SK-N-SH (cell line): Measurements from ENCODE around the gene PTPRN. TPM values are rescaled to one million over a fixed set of nuclear protein-coding genes. Genes with fewer than 3 reads are reported as not detected.

Experiments
- CTCF ChIA-PET: fragments of 300-600, 350-600 bp; formaldehyde crosslinking; extraction: SDS; loops from one replicate; lab custom pipeline; 2021; lab: Yijun Ruan, JAX
- POLR2A ChIA-PET: fragments of 350-600 bp; sonication (Branson Sonifier 250); formaldehyde crosslinking; extraction: SDS; loops from one replicate; lab custom pipeline; 2020; ENCODE audit warnings: antibody characterized with exemption, inconsistent platforms; lab: Yijun Ruan, JAX
- DNase-seq: peaks from one replicate; pipeline ENCODE4 v3.0.0; 2012
- H2AFZ ChIP-seq: fragments of 200-600 bp; sonication (generic); 2 replicates; pipeline ENCODE4 v1.8.1; 2016; ENCODE audit warnings: antibody characterized with exemption, mild to moderate bottlenecking, low read depth
- H3F3A ChIP-seq: fragments of 200-600 bp; sonication (generic); replicated peaks from 2 replicates; pipeline ENCODE3; 2016; ENCODE audit warnings: antibody characterized with exemption, mild to moderate bottlenecking; ENCODE audit not compliant: insufficient read depth
- H3K27ac ChIP-seq, 2 experiments: fragments of 200-500 bp in 1 of 2; fragments of 200-600 bp in 1 of 2; sonication (Bioruptor generic) in 1 of 2; sonication (generic), shearing (Covaris generic) in 1 of 2; 2 replicates each; pipeline versions ENCODE4 v1.5.1 to v1.6.1; 2014 to 2016; ENCODE audit warnings: low read depth in 2 of 2, inconsistent platforms in 1 of 2, low read length in 1 of 2, mild to moderate bottlenecking in 1 of 2, mixed read lengths in 1 of 2
- H3K27me3 ChIP-seq: fragments of 200-600 bp; sonication (generic), shearing (Covaris generic); 2 replicates; pipeline ENCODE4 v1.6.1; 2016; ENCODE audit warnings: mixed run types; ENCODE audit not compliant: insufficient read depth
- H3K36me3 ChIP-seq, 2 experiments: fragments of 200-500 bp in 1 of 2; fragments of 200-600 bp in 1 of 2; sonication (Bioruptor generic) in 1 of 2; sonication (generic) in 1 of 2; replicated peaks in 1 of 2; 2 replicates each; pipeline versions ENCODE3 to v1.5.1; 2014 to 2016; ENCODE audit warnings: low read length in 1 of 2, mild to moderate bottlenecking in 1 of 2; ENCODE audit not compliant: insufficient read depth in 2 of 2, control insufficient read depth in 1 of 2
- H3K4me1 ChIP-seq, 2 experiments: fragments of 200-500 bp in 1 of 2; fragments of 200-600 bp in 1 of 2; sonication (Bioruptor generic) in 1 of 2; sonication (generic), shearing (Covaris generic) in 1 of 2; 2 replicates each; pipeline versions ENCODE4 v1.5.1 to v1.6.1; 2014 to 2016; ENCODE audit warnings: low read depth in 1 of 2, low read length in 1 of 2, mixed run types in 1 of 2; ENCODE audit not compliant: insufficient read depth in 2 of 2, control insufficient read depth in 1 of 2
- H3K4me2 ChIP-seq: fragments of 200-600 bp; sonication (generic), shearing (Covaris generic); 2 replicates; pipeline ENCODE4 v1.6.1; 2017; ENCODE audit warnings: mixed run types
- H3K4me3 ChIP-seq, 2 experiments: fragments of 200-500 bp in 1 of 2; fragments of 200-600 bp in 1 of 2; sonication (Bioruptor generic) in 1 of 2; sonication (generic), shearing (Covaris generic) in 1 of 2; 2 replicates each; pipeline versions ENCODE4 v1.5.1 to v1.8.1; 2014 to 2016; ENCODE audit warnings: low read depth in 2 of 2, inconsistent platforms in 1 of 2, low read length in 1 of 2, mild to moderate bottlenecking in 1 of 2, mixed read lengths in 1 of 2, moderate library complexity in 1 of 2
- H3K79me2 ChIP-seq: fragments of 200-600 bp; sonication (generic); 2 replicates; pipeline ENCODE4 v1.8.1; 2017; ENCODE audit warnings: mild to moderate bottlenecking; ENCODE audit not compliant: insufficient read depth
- H3K9ac ChIP-seq: fragments of 200-600 bp; sonication (generic); 2 replicates; pipeline ENCODE4 v1.6.1; 2017; ENCODE audit warnings: mixed run types
- H3K9me2 ChIP-seq: fragments of 200-600 bp; sonication (generic); 2 replicates; pipeline ENCODE4 v1.6.1; 2017; ENCODE audit warnings: mixed run types
- H3K9me3 ChIP-seq: fragments of 200-600 bp; sonication (generic); 2 replicates; pipeline ENCODE4 v1.6.1; 2017; ENCODE audit warnings: mixed run types, mild to moderate bottlenecking, moderate library complexity
- H4K20me1 ChIP-seq: fragments of 200-600 bp; sonication (generic); 2 replicates; pipeline ENCODE4 v1.6.1; 2017; ENCODE audit warnings: mild to moderate bottlenecking, mixed run types; ENCODE audit not compliant: insufficient read depth
- EP300 ChIP-seq, 2 experiments: IDR thresholded peaks; 2 replicates each; pipeline versions ENCODE4 v1.4.0 to v1.6.1; 2012; ENCODE audit warnings: borderline replicate concordance in 1 of 2, low read depth in 1 of 2, low read length in 1 of 2
- EZH2phosphoT487 ChIP-seq: fragments of 200-600 bp; sonication (generic); IDR thresholded peaks from 2 replicates; pipeline ENCODE4 v1.6.1; 2017; ENCODE audit warnings: low read depth, mixed run types, mild to moderate bottlenecking, antibody characterized with exemption, moderate library complexity, borderline replicate concordance
- FOSL2 ChIP-seq: IDR thresholded peaks from 2 replicates; pipeline ENCODE4 v1.4.0; 2012; ENCODE audit warnings: low read depth, mild to moderate bottlenecking, moderate library complexity, borderline replicate concordance
- GABPA ChIP-seq: IDR thresholded peaks from 2 replicates; pipeline ENCODE4 v1.4.0; 2012; ENCODE audit warnings: low read depth, mild to moderate bottlenecking
- RCOR1 ChIP-seq: fragments of 150-350 bp; IDR thresholded peaks from 2 replicates; pipeline ENCODE4 v1.6.1; 2017; ENCODE audit warnings: antibody characterized with exemption, low read length
- RXRA ChIP-seq: IDR thresholded peaks from 2 replicates; pipeline ENCODE4 v1.4.0; 2012; ENCODE audit warnings: low read depth, mild to moderate bottlenecking, borderline replicate concordance
- SIN3A ChIP-seq: IDR thresholded peaks from 2 replicates; pipeline ENCODE4 v1.6.1; 2012; ENCODE audit warnings: low read depth, mild to moderate bottlenecking, low read length, moderate library complexity, borderline replicate concordance
- TCF12 ChIP-seq: IDR thresholded peaks from 2 replicates; pipeline ENCODE4 v1.4.0; 2012
- USF1 ChIP-seq: IDR thresholded peaks from 2 replicates; pipeline ENCODE4 v1.4.0; 2012; ENCODE audit warnings: low read depth, borderline replicate concordance
- YY1 ChIP-seq: IDR thresholded peaks from 2 replicates; pipeline ENCODE4 v1.4.0; 2012; ENCODE audit warnings: low read depth, mild to moderate bottlenecking
- ZBTB33 ChIP-seq: IDR thresholded peaks from 2 replicates; pipeline ENCODE4 v1.4.0; 2012; ENCODE audit warnings: low read depth, borderline replicate concordance
- WGBS: methylation state at CpG from one replicate; pipeline ENCODE4 v1.1.6; 2017; ENCODE audit warnings: low lambda C conversion rate; 5-methylcytosine and 5-hydroxymethylcytosine counted together
- polyA plus RNA-seq, 3 experiments: library from polyadenylated mRNA; depleted of rRNA; stranded (reverse); fragments of >200 nt; gene quantifications; 2 replicates each; pipeline ENCODE4 v1.2.3, GENCODE V29; 2012
- TF ChIP-seq, protein P1 (sequence below): fragments of 200-600 bp; sonication (generic); IDR thresholded peaks from 2 replicates; pipeline ENCODE4 v1.6.1; 2017; ENCODE audit warnings: antibody characterized with exemption, mild to moderate bottlenecking, moderate library complexity
- TF ChIP-seq, protein P2 (sequence below): fragments of 150-350 bp; IDR thresholded peaks from 2 replicates; pipeline ENCODE4 v1.6.1; 2016; ENCODE audit warnings: mild to moderate bottlenecking, low read depth, low read length
- TF ChIP-seq, protein P3 (sequence below): IDR thresholded peaks from 2 replicates; pipeline ENCODE4; 2012

The PTPRN gene
- polyA plus RNA-seq, 1 of the 3 experiments (the other 2 are of a cell fraction), result 9.5 TPM

- Histone ChIP-seq H3K9ac (no peak overlapping the region), H3K4me1 (peaks cover 0 to 7% of the 10 kb centered on the region in 2 experiments; a peak in 2 of 4 replicates), H4K20me1 (no peaks in the 10 kb centered on the region), H3K79me2 (no peaks in the 10 kb centered on the region), H3K27me3 (no peaks in the 10 kb centered on the region), H3K36me3 (no peaks in the 10 kb centered on the region), H3K9me2 (no peaks in the 10 kb centered on the region), H3K4me3 (no peak overlapping the region), H3K9me3 (no peaks in the 10 kb centered on the region), H2AFZ (no peak overlapping the region), H3F3A (peaks cover 2% of the 10 kb centered on the region), H3K27ac (no peak overlapping the region), H3K4me2 (no peak overlapping the region)
- ChIA-PET CTCF (interaction anchor here (0.8 to 4.4 kb wide), 4 partner anchors 12 to 147 kb away, joined by 3 to 41 read pairs (median 4); no protein-coding TSS in a partner anchor), POLR2A (no interaction called here)
- no peak for DNase-seq
- no peak for TF ChIP-seq RCOR1
- TF ChIP-seq RXRA, result no peak
- TF ChIP-seq YY1, result no peak
- no peak for TF ChIP-seq ZBTB33
- TF ChIP-seq, protein P1, sequence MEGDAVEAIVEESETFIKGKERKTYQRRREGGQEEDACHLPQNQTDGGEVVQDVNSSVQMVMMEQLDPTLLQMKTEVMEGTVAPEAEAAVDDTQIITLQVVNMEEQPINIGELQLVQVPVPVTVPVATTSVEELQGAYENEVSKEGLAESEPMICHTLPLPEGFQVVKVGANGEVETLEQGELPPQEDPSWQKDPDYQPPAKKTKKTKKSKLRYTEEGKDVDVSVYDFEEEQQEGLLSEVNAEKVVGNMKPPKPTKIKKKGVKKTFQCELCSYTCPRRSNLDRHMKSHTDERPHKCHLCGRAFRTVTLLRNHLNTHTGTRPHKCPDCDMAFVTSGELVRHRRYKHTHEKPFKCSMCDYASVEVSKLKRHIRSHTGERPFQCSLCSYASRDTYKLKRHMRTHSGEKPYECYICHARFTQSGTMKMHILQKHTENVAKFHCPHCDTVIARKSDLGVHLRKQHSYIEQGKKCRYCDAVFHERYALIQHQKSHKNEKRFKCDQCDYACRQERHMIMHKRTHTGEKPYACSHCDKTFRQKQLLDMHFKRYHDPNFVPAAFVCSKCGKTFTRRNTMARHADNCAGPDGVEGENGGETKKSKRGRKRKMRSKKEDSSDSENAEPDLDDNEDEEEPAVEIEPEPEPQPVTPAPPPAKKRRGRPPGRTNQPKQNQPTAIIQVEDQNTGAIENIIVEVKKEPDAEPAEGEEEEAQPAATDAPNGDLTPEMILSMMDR, result no peak
- TF ChIP-seq FOSL2, result no peak
- no peak for TF ChIP-seq TCF12
- TF ChIP-seq, protein P2, sequence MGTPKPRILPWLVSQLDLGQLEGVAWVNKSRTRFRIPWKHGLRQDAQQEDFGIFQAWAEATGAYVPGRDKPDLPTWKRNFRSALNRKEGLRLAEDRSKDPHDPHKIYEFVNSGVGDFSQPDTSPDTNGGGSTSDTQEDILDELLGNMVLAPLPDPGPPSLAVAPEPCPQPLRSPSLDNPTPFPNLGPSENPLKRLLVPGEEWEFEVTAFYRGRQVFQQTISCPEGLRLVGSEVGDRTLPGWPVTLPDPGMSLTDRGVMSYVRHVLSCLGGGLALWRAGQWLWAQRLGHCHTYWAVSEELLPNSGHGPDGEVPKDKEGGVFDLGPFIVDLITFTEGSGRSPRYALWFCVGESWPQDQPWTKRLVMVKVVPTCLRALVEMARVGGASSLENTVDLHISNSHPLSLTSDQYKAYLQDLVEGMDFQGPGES, result no peak
- TF ChIP-seq EP300 (IDR thresholded peaks at IDR 0.05; ENCODE audit: borderline replicate concordance in 1 of 2, low read depth in 1 of 2, low read length in 1 of 2), result no peak
- no peak for TF ChIP-seq EZH2phosphoT487
- TF ChIP-seq, protein P3, sequence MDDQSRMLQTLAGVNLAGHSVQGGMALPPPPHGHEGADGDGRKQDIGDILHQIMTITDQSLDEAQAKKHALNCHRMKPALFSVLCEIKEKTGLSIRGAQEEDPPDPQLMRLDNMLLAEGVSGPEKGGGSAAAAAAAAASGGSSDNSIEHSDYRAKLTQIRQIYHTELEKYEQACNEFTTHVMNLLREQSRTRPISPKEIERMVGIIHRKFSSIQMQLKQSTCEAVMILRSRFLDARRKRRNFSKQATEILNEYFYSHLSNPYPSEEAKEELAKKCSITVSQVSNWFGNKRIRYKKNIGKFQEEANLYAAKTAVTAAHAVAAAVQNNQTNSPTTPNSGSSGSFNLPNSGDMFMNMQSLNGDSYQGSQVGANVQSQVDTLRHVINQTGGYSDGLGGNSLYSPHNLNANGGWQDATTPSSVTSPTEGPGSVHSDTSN, result no peak
- no peak for TF ChIP-seq GABPA
- TF ChIP-seq SIN3A, result no peak
- TF ChIP-seq USF1, result no peak
- 71% methylated on average over 1 of the region's 1 CpG for WGBS
Observed at GRCh38 chr2:219306047-219306446, 3.2 kb downstream of the PTPRN start.
